ENCODE data around the gene BMP6.

GRCh38 chr6:7893342-7893741, 167.4 kb downstream of the BMP6 start:
- TF ChIP-seq POLR2A (IDR thresholded peaks at IDR 0.05) (no peak), POLR2AphosphoS5 (IDR thresholded peaks at IDR 0.05; ENCODE audit: insufficient read depth in 1 of 2, low read depth in 1 of 2) (no peak)

Measured in vagina (tissue), 2 donors.